ENCODE measurements around the gene GPATCH8. TPM values are rescaled to one million over a fixed set of nuclear protein-coding genes. Genes with fewer than 3 reads are reported as not detected.
"Not testable (repeated sequence)": the region's sequence is repeated elsewhere in the genome, so short reads cannot be mapped to it uniquely, and the experiment has no call there.

GPATCH8 gene
- total RNA-seq, 6 experiments from 2014 or later: 23.4 to 30.0 (median 27.1) TPM

- Mint-ChIP-seq H3K36me3 (ENCODE audit: low read depth) (no peaks in the 10 kb centered on the region), H3K4me3 (no peak overlapping the region)
- TF ChIP-seq CTCF (IDR thresholded peaks at IDR 0.05): peak; percentile 81
Measured at GRCh38 chr17:44522883-44523671, 19.9 kb upstream of the GPATCH8 start.

GRCh38 chr17:44518032-44518431 lies 14.8 kb upstream of the GPATCH8 start:
- DNase-seq: peak; percentile 28
- no peak overlapping the region; the same call in 1 of the 2 replicates for H3K27ac Mint-ChIP-seq
- no peak for TF ChIP-seq CTCF (IDR thresholded peaks at IDR 0.05)
- no peak overlapping the region for H3K4me3 Mint-ChIP-seq
- H3K27me3 Mint-ChIP-seq (ENCODE audit: insufficient read depth): peaks cover 5% of the 10 kb centered on the region
- H3K4me1 Mint-ChIP-seq (ENCODE audit: low read depth): peaks cover 13% of the 10 kb centered on the region
- no peaks in the 10 kb centered on the region for H3K36me3 Mint-ChIP-seq (ENCODE audit: low read depth)
- no peaks in the 10 kb centered on the region for H3K9me3 Mint-ChIP-seq

More at GRCh38 chr17:44522883-44523671, 19.9 kb upstream of the GPATCH8 start:
- Mint-ChIP-seq H3K27me3 (ENCODE audit: insufficient read depth) (no peaks in the 10 kb centered on the region; the same call in none of the 2 replicates), H3K9me3 (peaks cover 8% of the 10 kb centered on the region), H3K27ac (no peak overlapping the region), H3K4me1 (ENCODE audit: low read depth) (peaks cover 2% of the 10 kb centered on the region)
- DNase-seq: peak; percentile 66

- H3K27me3 Mint-ChIP-seq (ENCODE audit: insufficient read depth): peaks cover 11% of the 10 kb centered on the region
- H3K9me3 Mint-ChIP-seq; H3K4me3 Mint-ChIP-seq; H3K27ac Mint-ChIP-seq; H3K4me1 Mint-ChIP-seq (ENCODE audit: low read depth); DNase-seq; H3K36me3 Mint-ChIP-seq (ENCODE audit: low read depth): not testable (repeated sequence)
Measured at GRCh38 chr17:44511241-44512134, 8.3 kb upstream of the GPATCH8 start.

- not testable (repeated sequence) for H3K9me3 Mint-ChIP-seq; H3K27me3 Mint-ChIP-seq (ENCODE audit: insufficient read depth); DNase-seq; H3K36me3 Mint-ChIP-seq (ENCODE audit: low read depth); H3K4me3 Mint-ChIP-seq; H3K4me1 Mint-ChIP-seq (ENCODE audit: low read depth); H3K27ac Mint-ChIP-seq
Measured at GRCh38 chr17:44506939-44507604, 3.9 kb upstream of the GPATCH8 start.

GRCh38 chr17:44502598-44503146 lies 534 bp downstream of the GPATCH8 start:
- H3K27ac Mint-ChIP-seq: peak overlapping the region; percentile 99
- no peak for DNase-seq
- no peak for TF ChIP-seq CTCF (IDR thresholded peaks at IDR 0.05)
- H3K36me3 Mint-ChIP-seq (ENCODE audit: low read depth): peaks cover 12% of the 10 kb centered on the region
- no peaks in the 10 kb centered on the region for H3K9me3 Mint-ChIP-seq
- peaks cover 31% of the 10 kb centered on the region for H3K4me1 Mint-ChIP-seq (ENCODE audit: low read depth)
- H3K27me3 Mint-ChIP-seq (ENCODE audit: insufficient read depth): peaks cover 3% of the 10 kb centered on the region
- peak overlapping the region; percentile 97 for H3K4me3 Mint-ChIP-seq

GRCh38 chr17:44501866-44502375 lies 1.3 kb downstream of the GPATCH8 start:
- DNase-seq: no peak
- TF ChIP-seq CTCF (IDR thresholded peaks at IDR 0.05): no peak

More at GRCh38 chr17:44501866-44502375, 1.3 kb downstream of the GPATCH8 start:
- H3K27me3 Mint-ChIP-seq (ENCODE audit: insufficient read depth): no peaks in the 10 kb centered on the region; the same call in none of the 2 replicates
- H3K9me3 Mint-ChIP-seq: no peaks in the 10 kb centered on the region
- peaks cover 34% of the 10 kb centered on the region for H3K4me1 Mint-ChIP-seq (ENCODE audit: low read depth)
- H3K27ac Mint-ChIP-seq: peak overlapping the region; percentile 99
- peaks cover 12% of the 10 kb centered on the region for H3K36me3 Mint-ChIP-seq (ENCODE audit: low read depth)
- H3K4me3 Mint-ChIP-seq: peak overlapping the region; percentile 97

Measured in HFFc6 (cell line).